GM21447 (cell line): ENCODE results near the gene CYP2W1.
A peak's percentile ranks its signal among the peaks of the same experiment; 100 is the strongest.

ENCODE experiments used
- ATAC-seq: cut with Tn5 transposase; IDR thresholded peaks from one replicate; pipeline ENCODE4 v1.9.1; 2021; ENCODE audit not compliant: unreplicated experiment

Gene CYP2W1

DNA sequence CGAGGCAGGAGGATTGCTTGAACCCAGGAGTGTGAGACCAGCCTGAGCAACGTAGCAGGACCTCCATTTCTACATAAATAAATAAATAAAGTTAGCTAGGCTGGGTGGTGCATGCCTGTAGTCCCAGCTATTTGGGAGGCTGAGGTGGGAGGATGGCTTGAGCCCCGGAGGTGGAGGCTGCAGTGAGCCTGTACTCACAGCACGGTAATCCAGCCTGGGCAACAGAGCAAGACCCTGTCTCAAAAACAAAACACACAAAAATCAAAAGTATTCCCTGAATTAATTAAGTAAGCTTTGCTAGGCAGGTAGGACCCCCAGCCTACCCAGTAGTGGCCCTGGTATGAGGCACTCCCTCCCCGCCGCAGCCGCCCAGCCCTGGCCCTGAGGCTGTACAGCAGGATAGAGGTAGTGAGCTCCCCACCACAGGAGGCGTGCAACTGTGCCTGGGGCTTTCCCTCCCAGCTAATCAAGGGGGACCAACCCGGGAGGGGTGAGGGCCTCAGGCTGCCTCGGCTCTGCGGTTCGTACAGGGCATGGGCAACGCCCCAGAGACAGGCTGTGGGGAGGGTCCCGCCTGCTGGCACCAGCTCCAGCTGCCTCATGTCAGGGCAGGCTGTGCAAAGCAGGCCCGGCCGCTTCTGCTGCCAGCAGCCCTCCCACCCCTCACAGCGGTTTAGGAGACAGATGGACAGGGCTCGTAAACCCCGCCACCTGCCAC is 1.0 kb upstream of the CYP2W1 start:
- no peak for ATAC-seq

DNA sequence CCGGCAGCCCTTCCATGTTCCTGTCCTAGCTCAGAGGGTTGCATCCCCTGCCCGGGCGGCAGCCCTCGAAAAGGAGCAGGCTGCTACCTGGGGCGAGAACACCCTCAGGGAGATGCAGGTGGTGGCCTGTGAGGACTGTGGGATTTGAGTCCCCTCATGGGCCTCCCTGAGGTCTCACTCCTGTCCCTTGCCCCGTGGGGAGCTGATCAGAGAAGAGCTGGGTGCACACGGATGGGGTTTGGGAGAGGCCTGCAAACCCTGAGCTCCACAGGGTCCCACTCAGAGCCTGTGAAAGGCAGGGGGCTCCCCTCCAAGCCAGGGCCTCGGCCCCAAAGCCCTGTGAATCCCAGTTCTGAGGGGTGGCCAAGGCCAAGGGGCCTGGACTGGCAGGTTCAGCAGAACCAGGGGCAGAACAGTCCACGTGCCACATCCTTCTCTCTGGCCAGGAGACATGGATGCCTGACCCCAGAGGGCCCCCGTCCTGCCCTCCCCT is 424 bp upstream of the CYP2W1 start:
- ATAC-seq = no peak

DNA sequence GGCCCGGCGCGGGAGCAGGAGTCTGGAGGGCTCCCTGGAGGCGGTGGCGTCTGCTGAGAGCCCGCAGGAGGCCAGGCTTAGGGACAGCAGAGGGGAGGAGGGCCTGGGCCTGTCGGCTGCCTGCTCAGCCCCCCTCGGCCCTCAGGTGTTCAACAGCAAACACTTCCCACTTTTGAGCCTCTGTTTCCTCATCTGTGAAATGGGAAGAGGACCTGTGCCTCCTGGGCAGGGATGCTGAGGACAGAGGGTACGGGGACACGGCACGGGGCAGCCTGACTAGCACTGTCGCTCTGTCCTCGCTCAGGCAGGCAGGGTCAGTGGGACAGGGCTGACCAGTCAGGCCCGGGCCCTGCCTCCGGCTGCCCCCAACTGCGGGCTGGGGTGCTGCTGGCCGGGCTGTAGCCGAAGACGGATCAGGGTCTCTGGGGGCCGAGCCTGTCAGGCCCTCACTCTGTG is 663 bp downstream of the CYP2W1 start:
- no peak for ATAC-seq

DNA sequence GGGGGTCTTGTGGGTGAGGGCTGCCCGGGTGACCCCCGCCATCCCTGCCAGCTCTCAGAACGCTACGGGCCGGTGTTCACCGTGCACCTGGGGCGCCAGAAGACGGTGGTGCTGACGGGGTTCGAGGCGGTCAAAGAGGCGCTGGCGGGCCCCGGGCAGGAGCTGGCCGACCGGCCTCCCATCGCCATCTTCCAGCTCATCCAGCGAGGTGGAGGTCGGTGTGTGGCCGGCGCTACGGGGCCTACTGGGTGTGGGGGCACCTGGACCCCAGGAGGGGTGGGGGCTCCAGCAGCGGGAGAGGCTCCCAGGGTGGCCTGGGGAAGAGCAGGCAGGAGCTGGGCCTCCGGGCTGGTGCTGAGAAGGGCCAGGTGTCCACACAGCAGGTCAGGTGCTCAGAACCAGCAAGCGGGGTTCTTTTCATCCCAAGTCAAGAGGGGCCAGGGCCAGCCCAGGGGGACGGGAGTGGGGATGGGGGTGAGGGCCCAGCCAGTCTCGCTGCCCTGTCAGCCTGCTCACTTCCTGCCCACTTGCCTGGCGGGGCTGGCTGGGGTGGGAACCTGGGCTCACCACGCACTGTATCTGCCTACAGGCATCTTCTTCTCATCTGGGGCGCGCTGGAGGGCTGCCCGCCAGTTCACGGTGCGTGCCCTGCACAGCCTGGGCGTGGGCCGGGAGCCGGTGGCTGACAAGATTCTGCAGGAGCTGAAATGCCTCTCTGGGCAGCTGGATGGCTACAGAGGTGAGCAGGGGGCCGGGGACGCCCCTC is 1.6 kb downstream of the CYP2W1 start:
- no peak for ATAC-seq

DNA sequence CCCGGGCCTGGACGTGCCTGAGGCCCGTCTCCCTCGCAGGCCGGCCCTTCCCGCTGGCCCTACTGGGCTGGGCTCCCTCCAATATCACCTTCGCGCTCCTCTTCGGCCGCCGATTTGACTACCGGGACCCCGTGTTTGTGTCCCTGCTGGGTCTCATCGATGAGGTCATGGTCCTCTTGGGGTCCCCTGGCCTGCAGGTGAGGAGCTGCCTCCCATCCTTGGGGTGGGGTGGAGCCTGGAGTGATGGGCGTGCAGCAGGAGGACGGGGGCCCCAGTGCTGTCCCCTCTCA is 2.1 kb downstream of the CYP2W1 start:
- no peak for ATAC-seq

DNA sequence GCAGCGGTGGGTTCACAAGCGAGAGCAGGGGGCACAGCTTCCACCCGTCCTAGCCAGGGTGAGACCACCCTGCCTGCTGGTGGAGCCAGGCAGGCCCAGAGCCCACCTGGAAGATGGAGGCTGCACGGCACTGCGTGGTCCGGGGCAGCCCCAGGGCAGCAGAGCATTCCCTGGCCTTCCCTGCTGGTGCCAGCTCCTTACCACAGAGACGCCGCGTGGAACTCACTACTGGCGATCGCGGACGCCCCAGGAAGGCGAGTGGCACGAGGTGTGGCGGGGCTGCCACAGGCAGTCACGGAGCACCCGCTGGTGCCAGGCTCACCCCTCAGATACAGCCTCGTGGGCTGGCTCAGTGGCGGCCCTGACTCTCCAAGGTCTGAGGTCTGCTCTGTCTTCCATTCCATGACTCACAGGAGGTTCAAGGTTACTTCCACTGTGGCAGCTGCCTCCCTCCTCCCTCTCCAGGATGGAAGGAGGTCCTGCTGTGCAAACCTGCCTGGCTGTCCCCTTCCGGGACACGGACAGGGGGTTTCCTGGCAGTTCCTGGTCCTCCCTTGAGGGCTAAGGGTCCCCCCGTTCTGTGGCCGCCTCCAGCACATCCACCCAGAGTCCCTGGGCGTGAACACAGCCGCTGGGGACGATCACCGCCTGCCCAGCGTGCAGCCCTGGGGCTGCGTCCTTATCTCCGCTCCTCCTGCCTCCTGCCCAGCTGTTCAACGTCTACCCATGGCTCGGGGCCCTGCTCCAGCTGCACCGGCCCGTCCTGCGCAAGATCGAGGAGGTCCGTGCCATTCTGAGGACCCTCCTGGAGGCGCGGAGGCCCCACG is 3.1 kb downstream of the CYP2W1 start:
- ATAC-seq = no peak

DNA sequence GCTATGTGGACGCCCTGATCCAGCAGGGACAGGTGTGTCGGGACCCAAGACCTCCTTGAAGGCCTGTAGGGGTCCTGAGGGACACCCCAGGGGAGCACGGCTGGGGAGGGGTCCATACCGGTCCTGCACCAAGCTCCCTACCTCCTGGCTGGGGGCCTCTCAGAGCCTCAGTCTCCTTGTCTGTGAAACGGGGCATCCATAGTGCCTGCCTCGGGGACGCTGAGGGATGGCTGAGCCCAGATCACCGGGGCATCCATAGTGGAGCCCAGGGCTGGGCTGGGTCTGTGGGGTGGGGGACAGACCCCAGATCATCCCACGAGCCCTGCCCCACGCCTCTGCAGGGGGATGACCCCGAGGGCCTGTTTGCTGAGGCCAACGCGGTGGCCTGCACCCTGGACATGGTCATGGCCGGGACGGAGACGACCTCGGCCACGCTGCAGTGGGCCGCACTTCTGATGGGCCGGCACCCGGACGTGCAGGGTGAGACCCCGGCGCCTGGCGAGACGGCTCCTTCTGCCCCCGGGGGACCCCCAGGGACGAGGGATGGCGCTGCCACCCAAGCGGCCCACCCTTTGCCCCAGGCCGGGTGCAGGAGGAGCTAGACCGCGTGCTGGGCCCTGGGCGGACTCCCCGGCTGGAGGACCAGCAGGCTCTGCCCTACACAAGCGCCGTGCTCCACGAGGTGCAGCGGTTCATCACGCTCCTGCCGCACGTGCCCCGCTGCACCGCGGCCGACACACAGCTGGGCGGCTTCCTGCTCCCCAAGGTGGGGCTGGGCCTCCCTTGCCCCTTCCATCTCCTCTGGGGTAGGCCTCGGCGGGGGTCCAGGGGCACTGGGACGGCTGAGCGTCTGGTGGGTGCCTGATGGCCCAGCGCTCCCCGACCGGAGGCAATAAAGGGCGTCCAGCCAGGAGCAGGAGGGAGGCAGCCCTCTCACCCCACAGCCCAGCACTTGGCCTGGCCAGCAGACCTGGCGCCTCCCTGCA is 4.1 kb downstream of the CYP2W1 start:
- no peak for ATAC-seq

DNA sequence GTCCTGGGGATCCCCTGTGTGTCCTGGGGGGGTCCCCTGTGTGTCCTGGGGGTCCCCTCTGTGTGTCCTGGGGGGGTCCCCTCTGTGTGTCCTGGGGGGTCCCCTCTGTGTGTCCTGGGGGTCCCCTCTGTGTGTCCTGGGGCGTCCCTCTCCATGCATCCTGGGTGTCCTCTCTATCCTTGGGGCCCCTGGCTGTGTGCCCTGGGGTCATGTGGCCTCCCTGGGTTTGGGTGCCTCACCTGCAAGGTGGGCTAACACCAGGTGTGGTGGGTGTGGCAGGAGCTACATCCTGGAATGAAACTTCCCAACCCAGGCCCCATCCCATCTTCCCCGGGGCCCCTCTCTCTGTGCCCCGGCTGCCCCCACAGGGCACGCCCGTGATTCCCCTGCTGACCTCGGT is 4.9 kb downstream of the CYP2W1 start:
- ATAC-seq = no peak

DNA sequence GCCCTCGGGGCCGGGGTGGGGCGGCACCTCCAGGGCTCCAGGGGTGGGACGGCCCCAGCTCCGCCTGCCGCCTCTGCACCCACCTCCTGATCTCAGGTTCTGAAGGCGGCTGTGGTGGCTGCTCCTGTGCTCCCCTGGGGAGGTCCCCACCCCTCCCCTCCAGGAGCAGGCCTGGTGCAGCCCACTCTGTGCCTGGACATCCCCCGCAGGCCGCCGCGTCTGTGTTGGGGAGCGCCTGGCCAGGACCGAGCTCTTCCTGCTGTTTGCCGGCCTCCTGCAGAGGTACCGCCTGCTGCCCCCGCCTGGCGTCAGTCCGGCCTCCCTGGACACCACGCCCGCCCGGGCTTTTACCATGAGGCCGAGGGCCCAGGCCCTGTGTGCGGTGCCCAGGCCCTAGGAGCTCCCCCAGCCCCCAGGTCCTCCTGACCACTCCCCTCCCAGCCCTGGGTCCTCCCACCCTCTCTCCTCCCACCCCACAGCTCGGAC is 5.5 kb downstream of the CYP2W1 start:
- ATAC-seq = no peak

DNA sequence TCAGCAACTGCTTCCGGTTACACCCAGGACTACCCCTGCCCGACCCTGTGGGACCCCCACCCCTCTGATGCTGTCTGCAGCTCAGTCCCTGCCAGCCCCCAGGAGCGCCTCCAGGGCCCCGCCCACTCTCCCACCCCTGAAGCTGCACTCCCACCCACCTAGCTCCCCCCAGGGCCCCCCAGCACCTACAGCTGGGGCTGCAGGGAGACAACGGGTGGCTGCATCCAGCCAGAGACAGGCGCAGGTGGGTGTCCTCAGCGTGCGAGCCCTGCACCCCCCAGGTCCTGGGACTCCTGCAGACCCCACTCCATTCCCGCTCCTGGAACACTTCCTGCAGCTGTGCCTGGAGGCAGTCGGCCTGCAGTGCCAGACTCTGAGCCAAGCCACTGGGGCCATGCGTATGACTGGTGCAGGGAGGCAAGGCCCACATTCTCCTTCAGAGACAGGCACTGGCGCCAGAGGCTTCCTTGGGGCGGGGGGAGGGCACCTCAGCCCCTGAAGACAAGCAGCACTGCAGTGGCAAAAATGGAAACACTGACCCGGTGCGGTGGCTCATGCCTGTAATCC is 6.1 kb downstream of the CYP2W1 start:
- no peak for ATAC-seq

DNA sequence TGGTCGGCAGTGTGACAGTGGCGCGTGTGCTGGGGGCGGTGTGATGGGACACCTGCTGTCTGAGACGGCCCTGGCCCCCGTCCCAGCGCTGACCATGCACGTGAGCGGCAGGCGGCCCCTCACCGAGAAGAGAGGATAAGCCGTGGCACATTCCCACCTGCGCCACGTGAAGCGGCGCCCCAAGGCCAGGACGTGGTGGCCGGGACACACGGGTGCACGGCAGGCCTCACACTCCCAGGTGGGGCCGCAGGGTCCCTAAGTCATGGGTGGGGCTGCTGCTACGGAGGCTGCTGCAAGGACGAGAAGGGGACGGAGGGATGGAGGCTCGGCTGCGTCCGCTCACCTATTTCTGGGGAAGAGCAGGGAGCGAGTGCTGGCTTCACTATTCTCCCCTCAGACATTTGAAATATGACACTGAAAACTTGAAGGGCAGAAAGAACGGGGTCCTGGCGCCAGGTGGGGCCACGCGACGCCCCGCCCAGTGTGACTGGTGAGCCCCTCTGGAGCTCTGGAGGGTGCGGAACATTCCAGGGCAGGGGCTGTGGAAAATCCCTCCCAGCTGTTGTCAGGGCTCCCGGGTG is 7.5 kb downstream of the CYP2W1 start:
- no peak for ATAC-seq

DNA sequence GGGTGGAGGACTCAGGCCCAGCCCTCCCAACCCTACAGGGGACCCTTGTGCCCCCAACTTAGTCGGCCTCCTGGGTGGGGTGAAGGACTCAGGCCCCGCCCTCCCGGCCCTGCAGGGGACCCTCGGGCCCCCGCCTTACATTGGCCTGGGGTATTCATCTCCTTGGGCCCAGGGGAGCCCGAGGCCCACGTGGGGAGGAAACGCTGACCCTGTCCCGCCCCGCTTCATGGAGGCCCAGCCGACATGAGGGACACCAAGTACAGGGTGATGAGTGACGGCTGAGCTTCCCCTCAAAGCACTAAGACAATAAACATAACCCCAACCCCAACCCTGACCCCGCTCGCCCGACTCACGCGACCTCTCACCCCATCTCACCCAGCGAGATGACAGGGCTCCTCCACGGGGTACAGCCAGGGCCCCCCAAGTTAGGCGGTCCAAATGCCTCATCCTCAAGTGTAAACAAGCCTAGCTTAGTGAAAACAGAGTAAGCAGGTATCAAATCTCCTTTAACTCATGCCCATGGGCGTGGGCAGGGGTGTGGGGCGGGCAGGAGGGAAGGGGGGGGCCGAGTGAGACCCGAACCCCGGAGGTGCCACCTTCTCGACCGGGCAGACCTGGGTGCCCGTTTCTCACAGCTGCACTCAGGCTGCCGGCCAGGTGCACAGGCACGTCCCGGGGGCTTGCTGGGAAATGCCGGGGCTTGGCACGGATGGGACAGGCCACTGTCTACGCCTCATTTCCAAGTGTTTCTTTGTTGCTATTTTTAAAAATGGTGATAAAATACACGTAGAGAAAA is 8.2 kb downstream of the CYP2W1 start:
- ATAC-seq = no peak

DNA sequence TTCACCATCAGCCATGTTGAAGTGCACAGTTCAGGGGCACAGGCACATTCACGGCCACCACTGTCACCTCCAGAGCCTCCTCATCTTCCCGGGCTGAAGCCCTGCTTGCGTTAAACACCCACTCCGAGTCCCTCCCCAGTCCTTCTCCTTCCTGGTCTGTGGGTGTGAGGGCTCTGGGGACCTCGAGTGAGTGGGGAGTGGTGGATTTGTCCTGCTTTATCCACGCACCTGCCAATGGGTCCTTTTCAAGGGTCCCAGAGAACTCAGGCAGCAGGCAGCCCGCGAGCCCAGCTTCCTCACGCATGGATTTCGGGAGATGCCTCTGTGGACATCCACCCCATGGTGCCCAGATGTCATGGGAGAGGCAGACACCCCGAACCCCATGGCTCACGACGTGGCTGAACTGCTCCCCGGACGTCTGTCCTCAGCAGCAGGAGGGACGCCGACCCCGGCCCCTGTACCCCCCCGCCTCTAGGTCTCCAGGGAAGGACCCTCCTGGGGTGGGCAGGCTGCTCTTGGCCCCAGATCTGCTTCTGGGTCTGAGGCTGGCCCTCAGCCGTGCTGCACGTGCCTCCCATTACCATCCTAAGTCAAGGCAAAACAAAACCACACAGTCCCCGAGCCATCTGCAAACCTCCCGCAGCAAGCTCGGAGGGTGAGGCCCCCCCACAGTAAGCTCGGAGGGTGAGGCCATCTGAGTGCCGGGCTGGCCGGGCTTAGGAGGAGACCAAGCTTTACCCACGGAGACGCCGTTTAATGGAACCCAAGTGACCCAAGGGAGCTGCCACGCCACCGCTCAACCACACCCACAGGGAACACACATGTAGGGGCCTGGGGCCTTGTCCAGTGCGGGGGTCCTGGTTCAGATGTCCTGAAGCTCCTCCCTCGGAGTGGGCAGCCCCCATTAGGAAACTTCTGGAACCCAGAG is 9.0 kb downstream of the CYP2W1 start:
- no peak for ATAC-seq

DNA sequence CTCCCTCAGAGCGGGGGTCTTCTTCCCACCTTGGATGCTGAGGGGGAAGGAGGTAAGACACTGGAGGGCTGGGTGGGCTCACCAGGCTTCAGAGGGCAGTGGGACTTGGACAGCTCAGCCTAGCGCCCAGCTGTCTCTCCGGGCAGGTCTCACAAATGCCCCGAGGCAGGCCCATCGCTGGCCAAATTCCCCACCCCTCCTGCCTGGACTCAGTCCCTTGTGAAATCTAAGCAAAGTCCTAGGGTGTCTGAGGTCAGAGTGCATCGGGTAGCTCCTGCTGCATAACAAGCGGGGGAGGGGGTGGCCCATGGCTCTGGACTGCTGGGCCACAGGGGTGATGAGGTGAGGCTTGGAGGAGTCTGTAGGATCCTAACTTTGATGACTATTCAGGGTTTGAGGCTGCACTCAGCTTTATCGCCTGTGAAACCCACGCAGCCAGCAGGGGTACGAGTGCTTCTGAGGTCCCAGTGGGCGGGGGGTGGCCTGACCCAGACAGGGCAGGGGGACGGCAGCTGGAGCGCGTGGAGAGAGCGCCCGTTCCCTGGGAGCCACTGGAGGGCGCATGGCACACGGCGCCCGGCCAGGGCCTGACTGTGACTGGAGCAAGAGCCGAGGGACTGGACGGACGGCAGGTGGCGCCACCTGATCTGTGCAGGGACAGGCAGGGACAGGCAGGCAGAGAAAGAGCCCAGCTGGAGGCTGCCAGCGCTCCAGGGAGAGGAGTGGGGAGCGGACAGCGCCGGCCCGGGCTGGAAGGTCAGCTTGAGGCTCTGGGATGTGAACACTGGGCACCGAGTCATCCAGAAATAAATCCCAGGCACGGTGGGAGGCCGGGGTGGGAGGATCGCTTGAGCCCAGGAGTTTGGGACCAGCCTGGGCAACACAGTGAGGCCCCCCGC is 10.0 kb downstream of the CYP2W1 start:
- peak; percentile 78 for ATAC-seq

DNA sequence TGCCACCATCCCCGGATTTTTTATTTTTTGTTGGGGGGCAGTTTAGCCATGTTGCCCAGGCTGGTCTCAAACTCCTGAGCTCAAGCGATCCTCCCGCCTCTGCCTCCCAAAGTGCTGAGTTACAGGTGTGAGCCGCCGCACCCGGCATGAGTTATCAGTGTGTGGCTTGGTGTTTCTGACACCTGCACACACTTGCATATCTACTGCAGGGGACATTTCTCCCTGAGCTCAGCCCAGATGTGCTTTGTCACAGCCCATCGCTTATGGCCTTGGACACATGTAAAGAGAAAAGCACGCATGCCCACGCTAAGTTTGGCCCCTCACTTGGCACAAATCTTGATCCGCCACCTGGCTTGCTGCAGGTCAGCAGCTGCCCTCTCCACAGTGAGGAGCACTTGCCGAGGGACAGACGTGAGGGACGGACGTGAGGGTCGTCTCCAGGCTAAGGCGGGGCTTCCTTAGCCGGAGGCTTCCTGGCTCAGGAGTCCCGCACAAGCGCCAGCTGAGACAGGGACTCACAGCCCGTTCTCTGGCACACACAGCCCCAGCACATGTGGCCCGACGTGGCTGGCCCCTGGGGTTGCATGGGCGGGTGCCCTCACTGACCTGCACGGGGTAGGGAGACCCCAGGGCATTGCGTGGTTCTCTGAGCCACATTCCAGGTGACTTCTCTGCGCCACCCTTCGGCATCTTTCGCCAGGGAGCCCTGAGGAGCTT is 11.8 kb downstream of the CYP2W1 start:
- no peak for ATAC-seq

DNA sequence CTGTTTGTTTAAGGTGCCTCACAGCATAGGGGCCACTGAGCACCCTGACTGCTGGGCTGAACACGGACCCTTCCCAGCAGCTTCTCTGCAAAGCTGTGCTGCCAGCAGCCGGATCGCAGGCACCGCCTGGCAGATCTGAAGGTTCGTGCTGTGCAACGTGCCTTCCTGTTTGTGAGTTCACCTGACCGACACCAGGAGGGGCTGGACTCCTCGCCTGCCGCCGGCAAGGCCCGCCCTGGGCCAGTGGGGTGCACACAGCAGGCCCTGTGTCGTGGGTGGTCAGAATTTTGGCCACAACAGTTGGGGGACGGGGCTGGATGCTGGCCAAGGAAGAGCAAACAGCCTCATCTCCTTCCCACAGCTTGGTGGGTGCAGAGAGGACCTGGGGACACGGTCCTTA is 12.6 kb downstream of the CYP2W1 start:
- no peak for ATAC-seq
